GM12873 (cell line): ENCODE data around the gene AANAT.

Experiments used
- TF ChIP-seq, protein P1 (sequence below): IDR thresholded peaks from 2 replicates; pipeline ENCODE4 v1.5.1; 2012; ENCODE audit warnings: low read depth, mild to moderate bottlenecking, moderate library complexity, low read length, control low read depth; ENCODE audit not compliant: insufficient read depth; ENCODE audit errors: missing control alignments

Gene AANAT

DNA sequence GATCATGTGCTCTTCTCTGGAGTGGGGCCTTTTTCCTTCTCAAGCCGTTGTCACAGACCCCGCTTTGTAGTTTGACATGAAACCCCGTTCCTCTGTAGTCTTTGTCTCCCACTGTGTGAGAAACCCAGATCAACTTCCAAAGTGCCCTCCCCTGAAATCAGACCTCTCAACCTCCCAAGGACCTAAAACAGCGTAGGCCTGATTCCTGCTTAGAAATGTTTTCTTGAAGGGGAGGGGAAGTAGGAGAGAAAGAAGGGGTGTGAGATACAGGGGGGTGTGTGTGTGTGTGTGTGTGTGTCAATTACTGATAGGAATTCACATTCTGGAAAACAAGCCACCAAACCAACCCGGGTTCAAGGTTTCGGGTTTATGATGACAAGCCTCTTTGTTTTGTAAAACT is 15.9 kb upstream of the AANAT start:
- TF ChIP-seq, protein P1, sequence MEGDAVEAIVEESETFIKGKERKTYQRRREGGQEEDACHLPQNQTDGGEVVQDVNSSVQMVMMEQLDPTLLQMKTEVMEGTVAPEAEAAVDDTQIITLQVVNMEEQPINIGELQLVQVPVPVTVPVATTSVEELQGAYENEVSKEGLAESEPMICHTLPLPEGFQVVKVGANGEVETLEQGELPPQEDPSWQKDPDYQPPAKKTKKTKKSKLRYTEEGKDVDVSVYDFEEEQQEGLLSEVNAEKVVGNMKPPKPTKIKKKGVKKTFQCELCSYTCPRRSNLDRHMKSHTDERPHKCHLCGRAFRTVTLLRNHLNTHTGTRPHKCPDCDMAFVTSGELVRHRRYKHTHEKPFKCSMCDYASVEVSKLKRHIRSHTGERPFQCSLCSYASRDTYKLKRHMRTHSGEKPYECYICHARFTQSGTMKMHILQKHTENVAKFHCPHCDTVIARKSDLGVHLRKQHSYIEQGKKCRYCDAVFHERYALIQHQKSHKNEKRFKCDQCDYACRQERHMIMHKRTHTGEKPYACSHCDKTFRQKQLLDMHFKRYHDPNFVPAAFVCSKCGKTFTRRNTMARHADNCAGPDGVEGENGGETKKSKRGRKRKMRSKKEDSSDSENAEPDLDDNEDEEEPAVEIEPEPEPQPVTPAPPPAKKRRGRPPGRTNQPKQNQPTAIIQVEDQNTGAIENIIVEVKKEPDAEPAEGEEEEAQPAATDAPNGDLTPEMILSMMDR, result no peak

- TF ChIP-seq, protein P1, result no peak
These were observed 15.2 kb upstream of the AANAT start for GRCh38 chr17:76452127-76452659.

GRCh38 chr17:76452660-76453430 is 14.6 kb upstream of the AANAT start, which contains the start of gene UBE2O:
TSS of gene UBE2O (minus strand) at chr17:76453152. CDS start at chr17:76453141, 11 bp downstream.
- TF ChIP-seq, protein P1, result peak; percentile 60

- TF ChIP-seq, protein P1, result no peak
These were observed 14.0 kb upstream of the AANAT start for GRCh38 chr17:76453431-76453743.

- TF ChIP-seq, protein P1, result peak; percentile 49
These were observed 8.6 kb upstream of the AANAT start for GRCh38 chr17:76458580-76459490.

- TF ChIP-seq, protein P1, result no peak
These were observed 7.7 kb upstream of the AANAT start for GRCh38 chr17:76459674-76460073.
